Naive thymus-derived CD8-positive, alpha-beta T cell (primary cell): ENCODE results near the gene ALPK3. TPM values are rescaled to one million over a fixed set of nuclear protein-coding genes. Genes with fewer than 3 reads are reported as not detected.
A peak's percentile ranks its signal among the peaks of the same experiment; 100 is the strongest.
"Not testable (repeated sequence)": the region's sequence is repeated elsewhere in the genome, so short reads cannot be mapped to it uniquely, and the experiment has no call there.

Experiments used
- ATAC-seq, 2 donors: fragments of 150-1000 bp; cut with Tn5 transposase in 1 of 2; sonication (Bioruptor Pico), chemical (Tn5 transposase) in 1 of 2; 1 replicate in 1 of 2; 2 replicates in 1 of 2; pipeline ENCODE4 v1.10.0; 2021; ENCODE audit warnings: mild to moderate bottlenecking in 2 of 2, moderate library complexity in 2 of 2
- POLR2A ChIA-PET: fragments of 350-600 bp; sonication (Branson Sonifier 250); formaldehyde crosslinking; loops from one replicate; lab custom pipeline; 2021; ENCODE audit warnings: antibody characterized with exemption; lab: Charles Lee
- DNase-seq, 10 donors: peaks; one replicate each; pipeline versions ENCODE4 v3.0.0 to v3.0.0-alpha.2; 2020 to 2022
- H3K27ac Mint-ChIP-seq, 10 donors: one replicate each; pipeline ENCODE4 v1.8.0; 2020 to 2022; ENCODE audit warnings: mild to moderate bottlenecking in 10 of 10, mixed read lengths in 10 of 10, moderate library complexity in 4 of 10, inconsistent platforms in 1 of 10
- H3K27me3 Mint-ChIP-seq, 5 donors: one replicate each; pipeline ENCODE4 v1.8.0; 2021 to 2022; ENCODE audit warnings: mixed read lengths in 5 of 5
- H3K36me3 Mint-ChIP-seq, 3 donors: one replicate each; pipeline ENCODE4 v1.8.0; 2020 to 2022; ENCODE audit warnings: mixed read lengths in 3 of 3, mild to moderate bottlenecking in 2 of 3, inconsistent platforms in 1 of 3
- H3K4me1 Mint-ChIP-seq, 4 donors: one replicate each; pipeline ENCODE4 v1.8.0; 2021 to 2022; ENCODE audit warnings: mixed read lengths in 4 of 4
- H3K4me3 Mint-ChIP-seq, 10 donors: one replicate each; pipeline ENCODE4 v1.8.0; 2020 to 2022; ENCODE audit warnings: mild to moderate bottlenecking in 10 of 10, mixed read lengths in 10 of 10, moderate library complexity in 6 of 10, inconsistent platforms in 1 of 10
- H3K9me3 Mint-ChIP-seq, 9 donors: one replicate each; pipeline ENCODE4 v1.8.0; 2020 to 2022; ENCODE audit warnings: mixed read lengths in 9 of 9, mild to moderate bottlenecking in 3 of 9, inconsistent platforms in 1 of 9, moderate library complexity in 1 of 9
- polyA plus RNA-seq, 3 donors: library from polyadenylated mRNA; unstranded; fragments of 300-500 nt; fragmentation: Illumina TruSeq; gene quantifications; one replicate each; pipeline ENCODE4 v1.2.3, GENCODE V29; 2021
- total RNA-seq, 8 experiments: library from RNA in 2 of 8; stranded (reverse) in 2 of 8; gene quantifications; one replicate each; pipeline ENCODE4 v1.2.3 and lab custom pipeline; 2021 to 2026

ALPK3 gene
- total and polyA plus RNA-seq, 5 experiments from 2014 or later: 0.01 to 0.29 (median 0.11) TPM; not detected in 2

DNA sequence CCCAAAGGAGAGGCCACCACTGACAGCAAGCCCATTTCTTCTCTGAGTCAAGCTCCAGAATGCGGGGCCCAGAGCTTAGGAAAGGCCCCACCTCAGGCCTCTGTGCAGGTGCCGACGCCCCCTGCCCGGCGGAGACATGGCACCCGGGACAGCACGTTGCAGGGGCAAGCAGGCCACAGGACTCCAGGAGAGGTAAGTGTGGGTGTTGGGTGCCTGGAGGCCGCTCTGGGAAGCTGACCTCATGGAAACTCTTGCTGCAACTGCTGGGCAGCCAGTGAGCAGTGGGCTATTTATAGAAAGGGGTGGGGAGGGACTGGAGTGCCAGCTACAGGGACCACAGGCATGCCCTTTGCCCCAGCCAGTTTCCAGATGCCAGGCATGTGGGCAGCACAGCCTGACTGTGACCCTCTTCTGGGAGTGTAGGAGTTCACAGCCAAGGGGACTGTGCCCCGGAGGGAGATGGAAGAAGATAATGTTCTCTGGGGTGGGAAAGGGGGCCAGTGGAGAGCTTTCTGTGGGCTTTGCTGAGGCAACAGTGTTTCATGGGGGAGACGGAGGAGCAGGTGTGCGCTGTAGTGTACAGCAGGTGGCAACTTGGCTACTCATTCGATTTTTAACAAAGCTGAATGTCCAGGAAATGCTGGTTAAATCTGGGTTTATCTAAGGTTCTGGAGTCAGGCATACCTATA, 23.7 kb downstream of the ALPK3 start:
- Mint-ChIP-seq H3K27ac (no peak overlapping the region), H3K36me3 (no peaks in the 10 kb centered on the region), H3K4me3 (no peak overlapping the region), H3K27me3 (peaks cover 0 to 17% (median 4%) of the 10 kb centered on the region in 5 donors), H3K4me1 (no peaks in the 10 kb centered on the region), H3K9me3 (peaks cover 0 to 6% (median under 1%) of the 10 kb centered on the region in 9 donors)
- no peak for ATAC-seq
- DNase-seq: no peak
- POLR2A ChIA-PET: no interaction called here

DNA sequence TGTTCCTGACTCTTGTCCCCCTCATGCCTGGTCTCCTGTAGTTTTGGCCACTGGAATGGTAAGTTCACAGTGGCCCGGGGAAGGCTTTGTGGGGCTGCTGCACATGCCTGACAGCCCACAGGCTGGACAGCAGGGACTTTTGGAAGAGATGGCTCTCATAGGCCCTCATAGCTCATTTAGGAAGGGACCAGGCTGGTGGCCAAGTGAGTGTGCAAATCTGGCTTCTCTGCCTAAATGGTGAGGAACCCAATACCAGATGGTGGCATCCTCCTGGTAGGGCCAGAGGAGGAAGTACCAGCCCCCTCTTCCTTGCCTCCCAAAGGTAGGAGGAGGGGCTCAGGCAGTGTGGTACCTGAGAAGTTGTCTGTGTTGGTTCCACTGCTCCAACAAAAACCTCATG, 25.6 kb downstream of the ALPK3 start:
- POLR2A ChIA-PET: no interaction called here
- H3K4me1 Mint-ChIP-seq: no peaks in the 10 kb centered on the region
- H3K36me3 Mint-ChIP-seq: peaks cover 0 to 12% (median 10%) of the 10 kb centered on the region in 3 donors
- no peak for ATAC-seq
- peaks cover 0 to 24% (median 12%) of the 10 kb centered on the region in 9 donors for H3K9me3 Mint-ChIP-seq
- no peak overlapping the region for H3K27ac Mint-ChIP-seq
- H3K27me3 Mint-ChIP-seq: peaks cover 0 to 9% (median 2%) of the 10 kb centered on the region in 5 donors
- H3K4me3 Mint-ChIP-seq: no peak overlapping the region
- no peak for DNase-seq

DNA sequence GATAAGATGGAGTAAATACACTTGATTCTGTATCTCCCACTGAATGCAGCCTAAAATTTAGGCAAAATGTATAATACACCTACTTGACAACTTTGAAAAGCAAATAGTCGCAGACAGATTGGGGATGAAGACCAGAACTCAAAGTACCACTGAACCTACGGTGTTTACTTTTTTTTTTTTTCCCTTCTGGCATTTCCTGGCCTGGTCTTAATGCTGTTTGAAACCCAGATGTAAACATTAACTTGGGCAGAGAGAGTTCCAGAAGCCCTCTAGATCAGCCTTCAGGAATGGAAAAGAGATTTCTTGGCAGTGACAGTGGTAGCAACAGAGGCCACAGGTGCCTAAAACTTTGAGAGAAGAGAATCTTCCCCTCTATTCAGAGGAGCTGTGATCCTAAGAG, 27.8 kb downstream of the ALPK3 start:
- Mint-ChIP-seq H3K36me3 (peaks cover 0 to 17% (median 10%) of the 10 kb centered on the region in 3 donors), H3K4me3 (no peak overlapping the region), H3K27ac (no peak overlapping the region), H3K9me3 (peaks cover 0 to 35% (median 17%) of the 10 kb centered on the region in 9 donors), H3K4me1 (no peaks in the 10 kb centered on the region), H3K27me3 (peaks cover 0 to 9% (median 0%) of the 10 kb centered on the region in 5 donors)
- POLR2A ChIA-PET: no interaction called here
- DNase-seq (no peak), ATAC-seq (no peak)

DNA sequence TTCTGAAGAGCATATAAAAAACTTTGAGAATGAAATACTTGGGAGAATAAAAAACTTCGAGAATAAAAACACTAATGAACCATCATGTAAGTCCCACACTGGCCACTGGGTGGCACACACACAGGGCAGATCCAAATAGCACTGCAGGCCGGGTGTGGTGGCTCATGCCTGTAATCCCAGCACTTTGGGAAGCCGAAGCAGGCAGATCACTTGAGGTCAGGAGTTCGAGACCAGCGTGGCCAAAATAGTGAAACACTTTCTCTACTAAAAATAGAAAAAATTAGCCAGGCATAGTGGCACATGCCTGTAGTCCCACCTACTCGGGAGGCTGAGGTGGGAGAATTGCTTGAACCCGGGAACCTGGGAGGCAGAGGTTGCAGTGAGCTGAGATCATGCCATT, 28.5 kb downstream of the ALPK3 start:
- DNase-seq: peak in 3 of 10 donors; percentile 14 to 17 (median 16)
- H3K27ac Mint-ChIP-seq, H3K4me1 Mint-ChIP-seq, H3K27me3 Mint-ChIP-seq, H3K4me3 Mint-ChIP-seq, ATAC-seq, POLR2A ChIA-PET: not testable (repeated sequence)
- Mint-ChIP-seq H3K9me3 (peaks cover 0 to 35% (median 17%) of the 10 kb centered on the region in 9 donors), H3K36me3 (peaks cover 0 to 17% (median 10%) of the 10 kb centered on the region in 3 donors)

DNA sequence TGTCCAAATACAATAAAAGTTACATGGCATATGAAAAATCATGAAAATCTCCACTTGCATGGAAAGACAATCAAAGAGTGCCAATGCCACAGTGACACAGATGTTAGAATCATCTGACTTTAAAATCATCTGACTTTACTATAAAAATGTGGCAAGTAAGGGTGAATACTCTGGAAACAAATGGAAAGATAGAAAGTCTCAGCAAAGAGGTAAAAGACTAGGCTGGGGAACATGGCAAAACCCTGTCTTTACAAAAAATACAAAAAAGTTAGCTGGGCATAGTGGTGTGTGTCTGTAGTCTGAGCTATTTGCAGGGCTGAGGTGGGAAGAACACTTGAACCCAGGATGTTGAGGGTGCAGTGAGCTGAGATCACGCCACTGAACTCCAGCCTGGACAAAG, 29.1 kb downstream of the ALPK3 start:
- Mint-ChIP-seq H3K27me3 (peaks cover 0 to 9% (median 0%) of the 10 kb centered on the region in 5 donors), H3K9me3 (peaks cover 0 to 35% (median 17%) of the 10 kb centered on the region in 9 donors), H3K4me3 (no peak overlapping the region), H3K36me3 (peaks cover 0 to 17% (median 10%) of the 10 kb centered on the region in 3 donors), H3K27ac (no peak overlapping the region), H3K4me1 (no peaks in the 10 kb centered on the region)
- POLR2A ChIA-PET: no interaction called here
- DNase-seq (no peak), ATAC-seq (no peak)

DNA sequence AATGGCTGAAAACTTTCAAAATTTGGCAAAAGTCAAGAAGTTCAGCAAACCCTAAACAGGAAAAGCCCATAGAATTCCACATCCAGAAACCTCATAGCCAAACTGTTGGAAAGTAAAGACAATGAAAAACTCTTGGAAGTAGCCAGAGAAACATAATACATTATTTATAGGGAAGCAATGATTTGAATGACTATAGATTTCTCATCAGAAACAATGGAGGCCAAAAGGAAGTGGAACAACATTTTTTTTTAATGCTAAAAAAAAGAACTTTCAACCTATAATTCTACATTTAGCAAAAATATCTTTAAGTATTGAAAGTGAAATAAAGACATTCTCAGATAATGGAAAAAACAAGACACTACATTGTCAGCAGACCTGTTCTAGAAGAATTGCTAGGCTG, 30.2 kb downstream of the ALPK3 start:
- POLR2A ChIA-PET: no interaction called here
- Mint-ChIP-seq H3K4me3 (no peak overlapping the region), H3K9me3 (peaks cover 0 to 35% (median 17%) of the 10 kb centered on the region in 9 donors), H3K36me3 (peaks cover 0 to 17% (median 10%) of the 10 kb centered on the region in 3 donors), H3K27me3 (peaks cover 0 to 3% (median 0%) of the 10 kb centered on the region in 5 donors), H3K4me1 (no peaks in the 10 kb centered on the region), H3K27ac (no peak overlapping the region)
- DNase-seq (no peak), ATAC-seq (no peak)

DNA sequence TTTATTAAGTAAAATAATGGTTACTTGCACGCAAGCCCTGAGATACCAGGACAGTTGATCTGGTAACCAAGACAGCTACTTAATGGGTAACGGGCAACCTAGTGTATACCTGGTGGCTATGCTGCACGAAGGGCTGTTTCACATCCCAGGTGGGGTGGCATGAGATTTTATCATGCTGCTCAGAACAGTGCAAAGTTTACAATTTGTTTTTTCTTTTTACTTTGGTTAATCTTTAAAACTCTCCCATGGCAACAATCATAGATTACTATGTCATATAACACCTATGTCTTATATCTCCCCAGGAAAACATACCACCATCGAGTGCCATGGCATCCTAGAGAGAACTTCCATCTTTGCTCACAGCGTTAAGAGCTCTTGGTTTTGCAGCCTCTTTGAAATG, 35.1 kb downstream of the ALPK3 start:
- Mint-ChIP-seq H3K36me3 (peaks cover 0 to 7% (median 2%) of the 10 kb centered on the region in 3 donors), H3K27me3 (no peaks in the 10 kb centered on the region), H3K4me3 (no peak overlapping the region), H3K27ac (no peak overlapping the region), H3K4me1 (no peaks in the 10 kb centered on the region), H3K9me3 (peaks cover 0 to 17% (median 7%) of the 10 kb centered on the region in 9 donors)
- DNase-seq (no peak), ATAC-seq (no peak)
- POLR2A ChIA-PET: no interaction called here

DNA sequence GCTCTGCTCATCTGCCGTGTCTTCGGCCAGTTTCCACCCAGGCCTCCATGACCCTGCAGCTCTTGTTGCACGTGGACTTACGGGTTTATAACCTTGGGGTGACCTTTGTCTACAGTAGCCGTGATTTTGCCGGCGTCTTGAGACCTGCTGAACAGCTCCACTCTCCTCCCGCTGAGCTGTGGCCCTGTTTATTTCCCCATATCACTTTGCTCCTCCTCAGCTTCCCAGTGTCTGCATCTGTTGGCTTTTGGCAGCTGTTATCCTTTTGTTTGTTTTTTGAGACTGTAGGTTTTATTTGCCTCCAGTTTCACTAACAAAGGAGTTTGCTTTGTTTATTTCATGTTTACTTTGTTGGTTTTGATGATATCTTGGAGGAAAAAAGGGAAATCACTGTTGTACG, 38.0 kb downstream of the ALPK3 start:
- ATAC-seq: no peak
- Mint-ChIP-seq H3K27me3 (no peaks in the 10 kb centered on the region), H3K4me3 (no peak overlapping the region), H3K27ac (peak overlapping the region in 1 of 10 donors; percentile 66), H3K9me3 (peaks cover 0 to under 1% (median 0%) of the 10 kb centered on the region in 9 donors), H3K36me3 (no peaks in the 10 kb centered on the region), H3K4me1 (no peaks in the 10 kb centered on the region)
- no peak for DNase-seq
- POLR2A ChIA-PET: no interaction called here

DNA sequence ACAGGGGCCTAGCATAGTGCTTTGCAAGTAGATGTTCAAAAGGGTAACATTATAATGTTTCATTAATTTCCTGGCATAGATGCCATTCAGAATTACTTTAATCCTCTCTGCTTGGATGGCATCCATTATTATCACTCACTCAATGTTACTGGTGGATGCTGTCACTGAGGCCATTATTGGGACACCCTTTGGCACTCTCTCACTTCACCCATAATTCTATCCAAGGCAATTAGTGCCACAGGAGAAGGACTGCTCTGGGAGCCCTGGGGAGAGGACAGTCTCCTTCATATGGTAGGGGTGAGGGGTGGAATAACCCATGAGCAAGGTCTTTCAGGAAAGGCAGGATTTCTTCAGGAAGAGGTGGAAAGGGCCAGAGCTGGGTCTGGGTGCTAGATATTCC, 38.6 kb downstream of the ALPK3 start:
- Mint-ChIP-seq H3K4me1 (no peaks in the 10 kb centered on the region), H3K27me3 (no peaks in the 10 kb centered on the region), H3K9me3 (no peaks in the 10 kb centered on the region), H3K36me3 (no peaks in the 10 kb centered on the region), H3K4me3 (no peak overlapping the region), H3K27ac (no peak overlapping the region)
- POLR2A ChIA-PET: no interaction called here
- DNase-seq (no peak), ATAC-seq (no peak)

DNA sequence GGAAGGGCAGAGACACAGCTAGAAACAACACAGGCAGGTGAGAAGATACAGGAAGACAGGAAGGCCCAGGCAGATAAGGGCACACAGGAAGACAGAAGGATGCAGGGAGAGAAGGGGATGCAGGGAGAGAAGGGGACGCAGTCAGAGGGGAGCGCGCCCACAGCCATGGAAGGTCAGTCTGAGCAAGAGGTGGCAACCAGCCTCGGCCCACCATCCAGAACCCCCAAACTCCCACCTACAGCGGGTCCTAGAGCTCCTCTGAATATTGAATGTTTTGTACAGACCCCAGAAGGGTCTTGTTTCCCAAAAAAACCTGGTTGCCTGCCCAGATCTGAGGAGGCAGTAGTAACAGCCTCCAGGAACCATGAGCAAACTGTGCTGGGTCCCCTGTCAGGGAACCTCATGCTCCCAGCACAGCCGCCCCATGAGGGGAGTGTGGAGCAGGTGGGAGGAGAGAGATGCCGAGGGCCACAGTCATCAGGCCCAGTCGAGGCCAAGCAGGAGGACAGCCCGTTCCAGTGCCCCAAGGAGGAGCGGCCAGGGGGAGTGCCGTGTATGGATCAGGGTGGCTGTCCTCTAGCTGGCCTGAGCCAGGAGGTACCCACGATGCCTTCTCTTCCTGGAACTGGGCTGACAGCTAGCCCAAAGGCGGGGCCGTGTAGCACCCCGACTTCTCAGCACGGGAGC, 39.7 kb downstream of the ALPK3 start:
- POLR2A ChIA-PET: no interaction called here
- ATAC-seq: no peak
- Mint-ChIP-seq H3K27ac (peak overlapping the region in 1 of 10 donors; percentile 70), H3K9me3 (no peaks in the 10 kb centered on the region), H3K27me3 (no peaks in the 10 kb centered on the region), H3K4me1 (no peaks in the 10 kb centered on the region), H3K36me3 (no peaks in the 10 kb centered on the region), H3K4me3 (no peak overlapping the region)
- no peak for DNase-seq

DNA sequence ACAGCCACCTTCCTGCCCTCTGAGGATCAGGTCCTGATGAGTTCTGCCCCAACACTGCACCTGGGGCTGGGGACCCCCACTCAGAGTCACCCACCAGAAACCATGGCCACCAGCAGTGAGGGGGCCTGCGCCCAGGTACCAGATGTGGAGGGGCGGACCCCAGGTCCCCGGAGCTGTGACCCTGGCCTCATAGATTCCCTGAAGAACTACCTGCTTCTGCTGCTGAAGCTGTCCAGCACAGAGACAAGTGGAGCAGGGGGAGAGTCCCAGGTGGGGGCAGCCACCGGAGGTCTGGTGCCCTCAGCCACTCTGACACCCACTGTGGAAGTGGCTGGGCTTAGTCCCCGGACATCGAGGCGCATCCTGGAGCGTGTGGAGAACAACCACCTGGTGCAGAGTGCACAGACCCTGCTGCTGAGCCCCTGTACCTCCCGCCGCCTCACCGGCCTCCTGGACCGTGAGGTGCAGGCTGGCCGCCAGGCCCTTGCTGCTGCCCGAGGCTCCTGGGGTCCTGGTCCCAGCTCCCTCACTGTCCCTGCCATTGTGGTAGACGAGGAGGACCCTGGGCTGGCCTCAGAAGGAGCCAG, 40.4 kb downstream of the ALPK3 start:
- H3K4me3 Mint-ChIP-seq: no peak overlapping the region
- no peaks in the 10 kb centered on the region for H3K27me3 Mint-ChIP-seq
- POLR2A ChIA-PET: no interaction called here
- DNase-seq (no peak), ATAC-seq (no peak)
- no peaks in the 10 kb centered on the region for H3K36me3 Mint-ChIP-seq
- no peak overlapping the region for H3K27ac Mint-ChIP-seq
- H3K4me1 Mint-ChIP-seq: no peaks in the 10 kb centered on the region
- no peaks in the 10 kb centered on the region for H3K9me3 Mint-ChIP-seq

DNA sequence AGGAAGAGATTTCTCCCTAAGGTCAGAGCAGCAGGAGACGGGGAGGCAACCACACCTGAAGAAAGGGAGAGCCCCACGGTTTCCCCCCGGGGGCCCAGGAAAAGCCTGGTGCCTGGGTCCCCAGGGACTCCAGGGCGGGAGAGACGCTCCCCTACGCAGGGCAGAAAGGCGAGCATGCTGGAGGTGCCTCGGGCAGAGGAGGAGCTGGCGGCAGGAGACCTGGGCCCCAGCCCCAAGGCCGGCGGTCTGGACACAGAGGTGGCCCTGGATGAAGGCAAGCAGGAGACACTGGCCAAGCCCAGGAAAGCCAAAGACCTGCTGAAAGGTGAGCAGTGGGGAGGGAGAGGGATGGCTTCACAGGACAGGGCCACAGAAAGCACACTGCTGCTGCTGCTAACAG, 41.1 kb downstream of the ALPK3 start:
- POLR2A ChIA-PET: no interaction called here
- ATAC-seq: no peak

DNA sequence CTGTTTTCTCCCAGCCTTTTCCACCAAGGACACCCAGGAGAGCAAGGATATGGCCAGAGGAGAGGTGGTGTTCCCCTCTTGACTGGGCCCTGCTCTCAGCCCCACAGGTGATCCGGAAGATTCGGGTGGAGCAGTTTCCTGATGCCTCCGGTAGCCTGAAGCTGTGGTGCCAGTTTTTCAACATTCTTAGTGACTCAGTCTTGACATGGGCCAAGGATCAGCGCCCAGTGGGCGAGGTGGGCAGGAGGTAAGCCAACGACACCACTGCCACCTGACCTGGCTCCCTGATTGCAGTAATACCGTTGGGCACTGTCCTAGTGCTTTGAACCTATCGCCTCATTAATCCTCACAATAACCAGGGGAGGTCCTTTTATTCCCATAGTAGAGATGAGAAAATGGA, 42.0 kb downstream of the ALPK3 start:
- Mint-ChIP-seq H3K27ac (no peak overlapping the region), H3K4me3 (no peak overlapping the region), H3K36me3 (no peaks in the 10 kb centered on the region), H3K9me3 (no peaks in the 10 kb centered on the region), H3K4me1 (no peaks in the 10 kb centered on the region), H3K27me3 (no peaks in the 10 kb centered on the region)
- POLR2A ChIA-PET: no interaction called here
- no peak for ATAC-seq
- DNase-seq: no peak

More for the DNA sequence above, 41.1 kb downstream of the ALPK3 start:
- Mint-ChIP-seq H3K4me3 (no peak overlapping the region), H3K27me3 (no peaks in the 10 kb centered on the region), H3K36me3 (no peaks in the 10 kb centered on the region), H3K4me1 (no peaks in the 10 kb centered on the region), H3K9me3 (no peaks in the 10 kb centered on the region), H3K27ac (no peak overlapping the region)
- no peak for DNase-seq
